Kidney epithelial cell (primary cell): Measurements from ENCODE around the gene SCD. TPM values are rescaled to one million over a fixed set of nuclear protein-coding genes. Genes with fewer than 3 reads are reported as not detected.

ENCODE experiments used
- DNase-seq: peaks from one replicate; pipeline ENCODE4 v3.0.0-alpha.2; 2010; ENCODE audit warnings: low read depth
- H3K27me3 ChIP-seq: 2 replicates; pipeline ENCODE4 v1.6.0; 2011; ENCODE audit warnings: low read length; ENCODE audit not compliant: control insufficient read depth, insufficient read depth
- H3K36me3 ChIP-seq: 2 replicates; pipeline ENCODE4 v1.5.1; 2011; ENCODE audit warnings: low read length; ENCODE audit not compliant: control insufficient read depth, insufficient read depth
- H3K4me3 ChIP-seq: 2 replicates; pipeline ENCODE4 v1.5.1; 2011; ENCODE audit warnings: low read depth, mild to moderate bottlenecking, control low read depth, low read length
- CTCF ChIP-seq: IDR thresholded peaks from 2 replicates; pipeline ENCODE4 v1.5.1; 2011; ENCODE audit warnings: mild to moderate bottlenecking, moderate library complexity, low read length, control low read depth, inconsistent platforms; ENCODE audit not compliant: insufficient read depth, poor library complexity, severe bottlenecking
- total RNA-seq: library from RNA; depleted of rRNA; stranded (reverse); fragments of >200 nt; gene quantifications from 2 replicates; pipeline ENCODE4 v1.2.3, GENCODE V29; 2015

SCD gene
- total RNA-seq, 1 donor from 2014 or later = 288 TPM

- no peaks in the 10 kb centered on the region for H3K36me3 ChIP-seq
- no peak for DNase-seq
- TF ChIP-seq CTCF = no peak
- no peak overlapping the region for H3K4me3 ChIP-seq
- H3K27me3 ChIP-seq = no peaks in the 10 kb centered on the region
Observed at GRCh38 chr10:100377830-100378229, 30.8 kb downstream of the SCD start.

DNA sequence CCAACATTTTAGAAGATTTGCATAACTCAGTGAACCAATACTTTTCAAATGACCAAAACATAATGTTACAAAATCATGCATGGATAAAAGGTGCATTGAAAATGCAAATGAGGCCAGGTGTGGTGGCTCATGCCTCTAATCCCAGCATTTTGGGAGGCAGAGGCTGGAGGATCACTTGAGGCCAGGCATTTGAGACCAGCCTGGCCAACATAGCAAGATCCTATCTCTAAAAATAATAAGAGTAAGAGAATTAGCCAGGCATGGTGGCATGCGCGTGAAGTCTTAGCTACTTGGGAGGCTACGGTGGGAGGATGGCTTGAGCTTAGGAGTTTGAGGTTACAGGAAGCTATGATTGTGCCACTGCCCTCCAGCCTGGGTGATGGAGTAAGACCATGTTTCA lies 33.4 kb downstream of the SCD start:
- Histone ChIP-seq H3K27me3 (no peaks in the 10 kb centered on the region), H3K36me3 (no peaks in the 10 kb centered on the region), H3K4me3 (no peak overlapping the region)
- DNase-seq = no peak
- no peak for TF ChIP-seq CTCF

DNA sequence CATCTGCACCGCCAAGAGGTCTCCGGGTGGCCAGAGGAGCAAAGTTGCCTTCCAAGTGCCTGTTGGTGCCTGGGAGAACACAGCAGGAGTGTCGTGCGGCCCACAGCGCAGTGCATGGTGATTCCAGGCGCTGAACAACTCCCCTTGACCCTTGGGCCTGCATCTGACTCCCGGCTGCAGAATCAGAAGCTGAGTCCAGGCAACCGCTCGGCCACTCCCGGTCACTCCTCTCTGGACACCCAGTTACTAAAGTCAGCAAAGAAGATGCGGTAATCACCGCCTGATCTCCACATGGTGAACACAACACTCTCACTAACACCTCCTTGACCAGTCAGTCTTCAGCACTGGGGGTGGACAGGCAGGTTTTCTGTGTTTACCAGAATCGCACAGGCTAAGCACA lies 35.5 kb downstream of the SCD start:
- Histone ChIP-seq H3K36me3 (no peaks in the 10 kb centered on the region), H3K27me3 (no peaks in the 10 kb centered on the region), H3K4me3 (no peak overlapping the region)
- no peak for TF ChIP-seq CTCF
- DNase-seq = no peak

- no peaks in the 10 kb centered on the region for H3K36me3 ChIP-seq
- H3K27me3 ChIP-seq = no peaks in the 10 kb centered on the region
- H3K4me3 ChIP-seq = no peak overlapping the region
- DNase-seq = no peak
- TF ChIP-seq CTCF = no peak
Observed at GRCh38 chr10:100383251-100383650, 36.2 kb downstream of the SCD start.

- no peak for TF ChIP-seq CTCF
- no peak for DNase-seq
- no peak overlapping the region for H3K4me3 ChIP-seq
- H3K36me3 ChIP-seq = no peaks in the 10 kb centered on the region
- no peaks in the 10 kb centered on the region for H3K27me3 ChIP-seq
Observed at GRCh38 chr10:100391163-100392002, 44.4 kb downstream of the SCD start.

- Histone ChIP-seq H3K36me3 (no peaks in the 10 kb centered on the region), H3K4me3 (no peak overlapping the region), H3K27me3 (no peaks in the 10 kb centered on the region)
- no peak for TF ChIP-seq CTCF
- no peak for DNase-seq
Observed at GRCh38 chr10:100392686-100393003, 45.6 kb downstream of the SCD start.
